Spinal cord (tissue), 10 donors: ENCODE measurements around the gene CACHD1. TPM values are rescaled to one million over a fixed set of nuclear protein-coding genes. Genes with fewer than 3 reads are reported as not detected.

Experiments used
- DNase-seq, 6 donors: peaks; one replicate each; pipeline versions ENCODE4 v3.0.0 to v3.0.0-alpha.2; 2013 to 2015; ENCODE audit warnings: low spot score in 6 of 6, low read depth in 4 of 6
- H3K27ac ChIP-seq: one replicate; pipeline ENCODE4 v1.5.1; 2013; ENCODE audit warnings: low read depth, low read length, control low read depth
- H3K27me3 ChIP-seq: one replicate; pipeline ENCODE4 v1.6.1; 2013; ENCODE audit warnings: low read length; ENCODE audit not compliant: control insufficient read depth, insufficient read depth
- H3K36me3 ChIP-seq: one replicate; pipeline ENCODE4 v1.6.1; 2013; ENCODE audit warnings: low read length; ENCODE audit not compliant: control insufficient read depth, insufficient read depth
- H3K4me1 ChIP-seq: one replicate; pipeline ENCODE4 v1.6.1; 2013; ENCODE audit warnings: low read length; ENCODE audit not compliant: control insufficient read depth, insufficient read depth
- H3K4me3 ChIP-seq: one replicate; pipeline ENCODE4 v1.5.1; 2013; ENCODE audit warnings: low read depth, low read length, control low read depth
- H3K9me3 ChIP-seq: one replicate; pipeline ENCODE4 v1.6.1; 2013; ENCODE audit warnings: low read length; ENCODE audit not compliant: control insufficient read depth, insufficient read depth
- WGBS: methylation state at CpG from one replicate; pipeline ENCODE4 v1.1.5; 2013; ENCODE audit warnings: missing lambda C conversion rate; ENCODE audit not compliant: insufficient coverage; 5-methylcytosine and 5-hydroxymethylcytosine counted together
- polyA plus RNA-seq, 2 donors: library from polyadenylated mRNA; unstranded; fragments of 120-200 nt; gene quantifications; one replicate each; pipeline ENCODE4 v1.2.1, GENCODE V29; 2013; ENCODE audit not compliant: insufficient read length in 2 of 2
- total RNA-seq, 2 donors: library from RNA; depleted of rRNA in 1 of 2; stranded (reverse); fragments of 120-200 nt in 1 of 2; fragments of >200 nt in 1 of 2; gene quantifications; one replicate each; pipeline versions ENCODE4 v1.2.3 to v1.2.4, GENCODE V29; 2013 to 2014
- donor health status: healthy.

Gene CACHD1
- total and polyA plus RNA-seq, 4 donors = 30.7 to 45.0 (median 36.9) TPM

DNA sequence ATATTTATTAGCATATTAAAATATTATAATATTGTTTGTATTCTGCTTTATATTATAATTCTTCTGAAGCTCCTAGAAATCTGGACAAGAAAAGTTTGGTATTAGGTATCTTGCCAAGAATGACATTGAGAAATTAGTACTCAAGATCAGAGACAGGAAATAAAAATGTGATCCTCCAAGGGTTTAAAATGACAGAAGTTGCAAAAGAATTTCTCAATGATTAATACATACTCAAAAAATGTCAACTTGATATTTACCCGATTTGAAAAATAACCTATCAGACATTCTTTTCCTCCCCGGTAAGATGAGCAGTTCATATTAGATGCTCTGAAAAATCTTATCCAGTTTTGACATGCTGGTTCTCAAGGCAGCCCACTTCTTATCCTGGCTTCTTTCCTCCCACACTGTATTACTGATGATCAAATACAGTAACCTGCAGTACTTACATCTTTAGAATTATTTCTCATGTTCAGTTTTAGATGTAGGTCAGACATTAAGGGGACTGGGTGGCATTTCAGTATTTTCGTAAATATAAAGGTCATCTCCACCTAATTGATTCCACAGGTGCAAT is 55.3 kb downstream of the CACHD1 start:
- Histone ChIP-seq H3K27ac (no peak overlapping the region), H3K4me3 (no peak overlapping the region), H3K27me3 (no peaks in the 10 kb centered on the region), H3K9me3 (no peaks in the 10 kb centered on the region), H3K36me3 (no peaks in the 10 kb centered on the region), H3K4me1 (no peaks in the 10 kb centered on the region)
- DNase-seq = no peak
- WGBS = 92% methylated on average over 2 of the region's 3 CpGs

DNA sequence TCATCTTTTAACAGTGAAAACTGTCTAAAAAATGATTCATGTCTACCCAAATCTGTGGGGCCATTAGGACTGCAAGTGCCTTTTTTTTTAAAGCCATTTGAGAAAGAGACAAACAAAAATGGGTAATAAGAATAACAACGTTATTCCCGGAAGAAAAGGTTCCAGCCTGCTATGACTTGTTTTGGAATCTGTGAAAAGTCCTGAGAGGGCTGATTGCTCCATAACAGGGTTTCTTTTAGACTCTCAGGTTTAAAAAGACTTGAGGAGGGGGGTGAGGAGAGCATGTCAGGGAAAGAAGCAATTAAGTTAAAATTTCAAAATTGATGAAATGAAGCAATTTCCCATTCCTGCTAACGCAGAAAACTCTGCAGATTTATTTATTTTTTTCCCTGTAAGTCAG is 56.4 kb downstream of the CACHD1 start:
- H3K27ac ChIP-seq = no peak overlapping the region
- no peaks in the 10 kb centered on the region for H3K4me1 ChIP-seq
- no peak overlapping the region for H3K4me3 ChIP-seq
- no peaks in the 10 kb centered on the region for H3K36me3 ChIP-seq
- H3K27me3 ChIP-seq = no peaks in the 10 kb centered on the region
- no peak for DNase-seq
- no peaks in the 10 kb centered on the region for H3K9me3 ChIP-seq
- 62% methylated on average over 3 of the region's 3 CpGs for WGBS

DNA sequence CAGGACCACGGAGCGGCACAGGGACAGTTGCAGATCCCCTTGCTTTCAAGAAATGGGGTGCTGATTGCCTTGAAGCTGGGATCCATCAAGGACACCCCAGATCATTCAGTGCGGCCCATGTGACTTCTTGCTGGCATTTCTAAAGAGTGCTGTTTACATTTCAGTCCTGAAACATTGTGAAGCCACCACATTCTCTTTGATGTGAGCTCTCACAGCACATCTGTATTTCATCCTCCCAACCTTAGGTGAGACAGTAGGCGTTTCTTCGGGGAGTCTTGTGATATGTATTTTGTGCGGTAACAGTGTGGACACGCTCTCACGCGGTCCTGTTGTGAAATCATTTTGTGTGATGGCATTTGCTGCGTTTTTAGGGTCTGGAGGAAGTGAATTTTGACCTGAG is 57.2 kb downstream of the CACHD1 start:
- Histone ChIP-seq H3K9me3 (no peaks in the 10 kb centered on the region), H3K36me3 (no peaks in the 10 kb centered on the region), H3K4me1 (no peaks in the 10 kb centered on the region), H3K27ac (no peak overlapping the region), H3K27me3 (no peaks in the 10 kb centered on the region), H3K4me3 (no peak overlapping the region)
- DNase-seq = no peak
- WGBS = 90% methylated on average over 8 of the region's 10 CpGs

DNA sequence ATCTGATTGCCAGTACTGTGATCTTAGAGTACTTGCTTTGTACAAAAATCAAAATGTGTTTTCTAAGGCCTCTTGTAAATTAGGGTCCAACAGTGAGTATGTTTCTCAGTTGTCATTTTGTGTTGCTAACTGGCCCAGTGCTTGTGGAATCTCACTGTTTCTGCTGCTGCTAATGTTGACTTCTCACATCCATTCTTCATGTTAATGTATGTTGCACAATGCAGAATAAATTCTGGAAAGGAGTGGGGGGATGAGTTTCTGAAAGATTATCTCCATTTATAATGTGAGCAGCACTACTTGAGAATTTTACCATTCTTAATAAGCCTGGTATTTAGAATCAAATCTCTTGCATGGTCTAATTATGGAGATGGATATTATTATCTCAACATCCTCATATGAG is 57.9 kb downstream of the CACHD1 start:
- no peak overlapping the region for H3K27ac ChIP-seq
- no peak for DNase-seq
- H3K4me3 ChIP-seq = no peak overlapping the region
- no peaks in the 10 kb centered on the region for H3K9me3 ChIP-seq
- H3K4me1 ChIP-seq = no peaks in the 10 kb centered on the region
- H3K27me3 ChIP-seq = no peaks in the 10 kb centered on the region
- H3K36me3 ChIP-seq = no peaks in the 10 kb centered on the region

DNA sequence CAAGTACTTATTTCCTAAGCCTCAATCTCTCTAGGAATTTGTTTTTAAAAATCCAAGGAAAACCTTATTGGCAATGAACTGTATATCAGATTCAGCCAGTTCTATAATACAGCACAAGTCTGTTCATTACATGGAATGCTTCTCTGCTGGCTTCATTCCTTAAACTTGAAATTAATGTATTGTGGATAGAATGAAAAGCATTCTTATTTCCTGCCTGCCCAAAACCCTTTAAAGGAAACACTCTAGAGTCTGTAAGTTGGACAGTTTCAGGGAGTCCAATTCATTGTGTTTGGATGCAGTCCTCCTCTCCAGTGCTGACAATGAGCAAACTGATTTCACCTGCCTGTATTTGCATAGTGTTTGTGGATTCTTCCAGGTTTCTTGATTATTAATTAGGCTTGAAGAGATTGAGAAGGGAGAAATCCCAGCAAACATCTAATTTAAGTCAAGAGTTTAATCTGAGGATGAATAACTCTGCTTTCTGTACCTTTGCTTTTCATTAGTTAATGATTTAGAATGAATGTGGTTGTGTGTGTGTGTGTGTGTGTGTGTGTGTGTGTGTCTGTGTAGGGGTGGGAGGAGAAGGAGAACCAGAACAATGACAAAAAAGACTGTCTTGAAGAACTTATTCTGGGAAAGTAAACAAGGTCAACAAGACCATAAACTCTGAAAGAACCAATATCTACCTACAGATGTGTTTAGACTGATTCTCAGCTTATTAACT is 61.2 kb downstream of the CACHD1 start:
- H3K4me1 ChIP-seq = peaks cover 5% of the 10 kb centered on the region
- no peaks in the 10 kb centered on the region for H3K36me3 ChIP-seq
- no peak overlapping the region for H3K4me3 ChIP-seq
- no peak overlapping the region for H3K27ac ChIP-seq
- no peaks in the 10 kb centered on the region for H3K27me3 ChIP-seq
- DNase-seq = no peak
- peaks cover 2% of the 10 kb centered on the region for H3K9me3 ChIP-seq

DNA sequence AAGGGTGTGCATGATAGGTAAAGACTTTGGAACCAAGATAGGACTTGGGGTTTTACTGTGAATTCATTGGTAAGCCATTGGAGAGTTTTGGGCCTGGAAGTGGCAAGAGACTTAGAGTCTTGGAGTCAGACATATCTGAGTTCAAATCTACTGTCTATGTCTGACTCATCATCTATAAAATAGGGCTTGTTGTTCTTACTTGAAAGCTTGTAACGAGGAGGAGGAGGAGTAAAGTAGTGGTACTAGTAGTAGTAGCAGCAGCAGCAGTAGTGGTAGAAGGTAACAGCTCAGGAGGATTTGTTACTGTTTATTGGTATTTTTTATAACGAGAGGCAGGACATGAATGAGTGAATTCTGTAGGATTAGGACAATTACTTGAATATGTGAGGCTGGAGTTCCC is 62.7 kb downstream of the CACHD1 start:
- peaks cover 5% of the 10 kb centered on the region for H3K4me1 ChIP-seq
- no peak overlapping the region for H3K27ac ChIP-seq
- DNase-seq = no peak
- no peak overlapping the region for H3K4me3 ChIP-seq
- WGBS = 85% methylated on average over 2 of the region's 2 CpGs
- H3K27me3 ChIP-seq = no peaks in the 10 kb centered on the region
- no peaks in the 10 kb centered on the region for H3K36me3 ChIP-seq
- H3K9me3 ChIP-seq = peaks cover 2% of the 10 kb centered on the region

DNA sequence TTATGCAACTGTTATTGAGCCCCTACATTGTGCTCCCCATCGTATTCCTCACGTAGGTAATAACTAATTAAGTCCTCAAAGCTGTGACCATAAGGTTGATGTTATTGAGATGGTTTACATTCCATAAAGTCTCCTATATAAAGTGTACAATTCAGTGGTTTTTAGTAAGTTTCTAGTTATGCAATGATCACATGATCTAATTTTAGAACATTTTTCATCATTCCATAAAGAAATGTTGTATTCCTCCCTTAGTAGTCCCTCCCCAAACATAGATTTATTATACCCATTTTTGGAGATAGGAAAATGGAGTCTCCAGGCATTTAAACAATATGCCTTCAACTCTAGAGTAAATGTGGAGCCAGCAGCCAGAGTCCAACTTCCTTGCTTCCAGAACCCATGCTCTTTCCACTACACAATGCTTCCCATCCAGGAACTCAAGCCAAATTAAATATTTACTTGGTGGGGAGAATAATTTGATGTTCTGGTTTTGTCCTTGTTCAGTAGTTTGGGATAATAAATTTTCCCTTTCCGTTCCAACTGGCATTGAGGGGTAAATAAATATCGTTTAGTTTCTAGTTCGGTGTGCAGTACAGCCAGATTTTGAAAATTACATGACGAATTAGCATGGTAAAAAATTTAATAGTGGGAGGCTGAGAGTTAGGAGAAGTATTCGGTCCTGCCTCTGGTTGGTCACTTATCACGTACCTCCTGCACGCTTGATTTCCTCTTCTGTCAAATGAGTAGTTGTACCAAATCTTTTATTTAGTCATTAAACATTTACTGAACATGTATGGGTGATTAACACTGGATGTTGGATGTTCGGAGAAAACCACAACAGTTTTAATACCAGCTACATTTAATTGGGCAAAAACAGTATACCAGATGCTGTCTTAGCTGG is 66.3 kb downstream of the CACHD1 start:
- no peak overlapping the region for H3K27ac ChIP-seq
- no peaks in the 10 kb centered on the region for H3K27me3 ChIP-seq
- WGBS = 28% methylated on average over 4 of the region's 10 CpGs
- no peaks in the 10 kb centered on the region for H3K36me3 ChIP-seq
- H3K4me1 ChIP-seq = peaks cover 7% of the 10 kb centered on the region
- peaks cover 2% of the 10 kb centered on the region for H3K9me3 ChIP-seq
- no peak overlapping the region for H3K4me3 ChIP-seq
- DNase-seq = peak in 1 of 6 donors; percentile 40

DNA sequence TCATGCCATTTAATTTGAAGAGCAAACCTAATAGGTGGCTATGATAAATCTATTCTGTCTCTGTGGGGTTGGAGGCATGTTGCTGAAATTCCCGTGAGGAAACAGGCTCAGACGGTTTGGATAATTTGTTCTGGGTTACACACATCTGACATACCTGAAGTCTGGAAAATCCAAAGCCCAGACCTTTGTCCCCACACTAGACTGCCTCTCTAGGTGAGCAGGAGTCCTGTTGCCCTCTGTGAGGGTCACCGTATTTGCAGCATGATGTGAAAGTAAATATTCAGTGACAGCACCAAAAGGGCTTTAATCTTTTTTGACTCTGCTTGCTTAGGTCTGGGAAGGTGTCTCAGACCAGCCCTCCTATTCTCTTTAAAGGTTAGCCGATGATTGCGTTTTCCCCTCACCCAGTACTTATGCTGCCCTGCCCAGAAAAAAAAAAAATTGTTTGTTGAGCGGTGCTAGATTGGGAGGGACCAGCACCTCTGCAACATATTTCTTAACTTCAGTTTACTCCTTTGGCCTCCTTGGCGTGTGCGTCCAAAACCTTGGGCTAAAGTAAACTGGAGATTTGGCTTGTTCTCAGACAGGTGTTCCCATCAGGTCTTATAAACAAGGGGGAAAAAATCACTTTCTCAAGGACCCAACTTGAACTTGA is 67.0 kb downstream of the CACHD1 start:
- H3K4me1 ChIP-seq = peaks cover 11% of the 10 kb centered on the region
- no peak overlapping the region for H3K4me3 ChIP-seq
- peaks cover 2% of the 10 kb centered on the region for H3K9me3 ChIP-seq
- H3K27ac ChIP-seq = no peak overlapping the region
- WGBS = 19% methylated on average over 3 of the region's 8 CpGs
- H3K27me3 ChIP-seq = no peaks in the 10 kb centered on the region
- DNase-seq = no peak
- no peaks in the 10 kb centered on the region for H3K36me3 ChIP-seq

DNA sequence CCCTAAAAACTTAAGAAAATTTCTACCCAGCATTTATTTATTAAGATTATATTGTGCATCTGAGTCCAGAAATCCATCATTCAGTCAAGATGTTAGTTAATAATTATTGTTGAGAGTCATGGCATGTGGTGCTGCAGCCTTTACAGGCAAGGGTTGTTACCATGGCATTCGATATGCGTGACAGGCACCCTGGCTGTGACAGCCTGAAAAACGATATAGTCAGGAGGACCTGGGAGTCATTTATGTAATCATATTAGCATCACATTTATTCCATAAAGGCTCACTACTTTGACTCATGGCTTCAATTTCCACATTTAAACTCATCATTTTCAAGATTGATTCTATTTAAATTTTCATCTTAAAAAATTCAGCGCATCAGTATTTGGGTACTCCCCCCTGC is 68.0 kb downstream of the CACHD1 start:
- Histone ChIP-seq H3K27me3 (no peaks in the 10 kb centered on the region), H3K4me3 (no peak overlapping the region), H3K9me3 (peaks cover 2% of the 10 kb centered on the region), H3K36me3 (no peaks in the 10 kb centered on the region), H3K27ac (no peak overlapping the region), H3K4me1 (peaks cover 11% of the 10 kb centered on the region)
- 17% methylated on average over 1 of the region's 4 CpGs for WGBS
- peak in 1 of 6 donors; percentile 80 for DNase-seq
